NCI-H1930 (cell line): ENCODE measurements around the gene NAGK.
"Not testable (repeated sequence)": the region's sequence is repeated elsewhere in the genome, so short reads cannot be mapped to it uniquely, and the experiment has no call there.

ENCODE experiments used
- DNase-seq, 2 experiments: peaks; one replicate each; lab custom pipeline; 2025; lab: John Stamatoyannopoulos, UW

Gene NAGK

DNA sequence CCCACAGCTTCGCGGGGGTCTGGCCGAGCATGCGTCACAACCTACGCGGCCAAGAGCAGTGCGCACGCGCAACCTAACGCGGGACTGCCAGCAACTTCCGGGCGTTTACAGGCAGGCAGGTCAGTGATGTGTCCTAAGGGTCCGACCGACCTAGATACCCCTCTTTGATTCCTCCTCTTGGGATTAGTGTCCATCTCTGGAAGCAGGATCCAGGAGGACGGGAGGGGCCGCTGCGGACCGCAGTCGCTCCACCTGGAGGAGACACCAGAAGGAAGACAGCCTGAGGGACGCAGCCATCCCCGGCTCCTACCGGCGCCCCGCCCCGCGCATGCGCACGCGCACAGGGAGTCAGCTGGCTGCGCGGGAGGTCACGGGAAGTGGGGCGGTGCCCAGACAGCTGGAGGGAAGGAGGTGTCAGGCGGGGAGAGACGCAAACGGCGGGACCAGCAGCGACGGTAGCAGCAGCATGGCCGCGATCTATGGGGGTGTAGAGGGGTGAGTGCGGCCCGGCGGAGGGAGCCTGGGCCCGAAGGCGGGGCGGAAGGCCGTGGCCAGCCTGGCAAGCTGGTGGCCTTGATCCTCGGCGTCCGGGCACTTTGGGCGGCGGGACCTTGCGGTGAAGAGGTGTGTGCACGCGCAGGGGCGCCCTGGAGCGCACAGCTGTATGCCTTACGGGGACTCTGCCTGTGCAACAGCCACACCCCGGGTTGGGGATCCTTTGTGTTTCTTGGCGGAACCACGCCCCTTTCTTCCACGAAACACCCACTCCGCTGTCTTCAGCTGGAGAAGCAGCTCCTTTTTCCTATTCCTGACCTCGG is at the start of gene NAGK:
NAGK (plus strand) TSS at position 431 of the 818 bp plus-strand sequence; CDS start at position 467, 36 bp downstream.
- DNase-seq: peak; percentile 89 to 92

DNA sequence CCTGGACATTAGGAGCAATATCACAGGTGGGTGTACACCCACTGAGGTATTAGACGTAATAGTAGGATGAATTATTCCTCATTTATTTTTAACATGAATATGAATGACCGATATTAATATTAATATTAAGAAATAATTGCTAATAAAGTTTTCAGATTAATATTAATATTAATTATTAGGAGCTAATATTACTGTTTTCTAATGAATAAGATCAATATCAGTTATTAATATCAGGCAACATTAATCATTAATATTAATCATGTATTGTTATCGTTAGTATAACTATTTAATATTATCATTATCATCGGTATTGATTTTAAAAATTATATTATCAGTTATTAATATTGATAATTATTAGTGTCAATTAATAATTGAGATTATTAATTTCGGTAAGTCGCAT is 48.5 kb upstream of the NAGK start:
- not testable (repeated sequence) for DNase-seq

DNA sequence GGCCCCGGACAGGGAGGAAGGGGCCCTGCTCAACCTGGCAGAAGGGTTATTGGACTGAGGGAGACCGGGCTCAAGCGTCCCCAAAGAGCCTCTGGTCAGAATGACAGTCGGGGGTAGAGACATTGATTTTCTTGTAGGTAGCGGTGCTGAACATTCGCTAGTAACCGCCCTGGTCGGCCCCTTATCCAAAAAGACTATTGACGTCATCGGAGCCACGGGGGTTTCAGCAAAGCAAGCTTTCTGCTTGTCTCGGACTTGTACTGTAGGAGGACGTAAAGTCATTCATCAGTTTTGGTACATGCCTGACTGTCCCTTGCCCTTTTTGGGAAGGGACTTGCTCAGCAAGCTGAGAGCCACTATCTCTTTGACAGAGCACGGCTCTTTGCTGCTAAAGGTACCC is 47.1 kb upstream of the NAGK start:
- DNase-seq: not testable (repeated sequence)

DNA sequence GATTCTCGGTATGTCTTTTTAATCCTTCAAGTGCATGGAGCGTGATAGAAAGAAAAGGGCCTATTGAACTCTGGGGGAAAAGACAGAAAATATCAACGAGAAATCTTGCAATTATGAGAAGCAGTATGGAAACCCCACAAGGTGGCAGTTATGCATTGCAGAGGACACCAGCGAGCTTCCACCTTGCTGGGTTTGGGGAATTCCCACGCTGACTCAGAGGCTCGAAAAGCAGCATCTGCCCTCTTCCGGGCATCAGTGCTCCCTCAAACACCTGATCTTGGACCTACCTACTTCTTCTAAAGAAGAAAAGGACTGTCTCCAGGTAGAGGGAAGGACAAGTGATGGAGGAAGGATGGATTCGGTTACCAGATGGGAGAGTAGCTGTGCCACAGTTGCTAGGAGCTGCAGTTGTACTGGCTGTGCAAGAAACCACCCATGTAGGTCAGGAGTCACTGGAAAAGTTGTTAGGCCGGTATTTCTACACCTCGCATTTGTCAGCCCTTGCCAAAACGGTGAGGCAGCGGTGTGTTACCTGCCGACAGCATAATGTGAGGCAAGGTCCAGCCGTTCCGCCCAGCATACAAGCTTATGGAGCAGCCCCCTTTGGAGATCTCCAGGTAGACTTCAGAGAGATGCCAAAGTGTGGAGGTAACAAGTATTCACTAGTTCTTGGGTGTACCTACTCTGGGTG is 44.8 kb upstream of the NAGK start:
- DNase-seq: not testable (repeated sequence)

DNA sequence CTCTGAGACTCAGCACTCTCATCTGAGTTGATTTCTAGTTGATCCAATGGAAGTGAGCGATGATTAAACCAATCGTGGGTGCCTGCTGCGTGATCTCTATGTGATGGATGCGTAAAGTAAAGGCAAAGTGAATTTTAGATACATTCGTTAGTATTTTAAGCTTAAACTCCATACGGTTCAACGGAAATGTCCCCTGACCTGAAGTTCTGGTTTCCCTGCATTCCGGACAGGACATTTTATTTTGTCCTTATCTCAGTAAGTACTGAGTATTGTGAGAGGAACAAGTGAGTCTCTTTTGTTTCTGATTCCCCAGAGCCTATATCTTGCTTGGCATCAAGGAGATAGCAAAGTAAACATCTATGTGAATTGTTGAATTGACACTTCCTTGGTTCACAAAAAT is 32.2 kb upstream of the NAGK start:
- DNase-seq: not testable (repeated sequence)

DNA sequence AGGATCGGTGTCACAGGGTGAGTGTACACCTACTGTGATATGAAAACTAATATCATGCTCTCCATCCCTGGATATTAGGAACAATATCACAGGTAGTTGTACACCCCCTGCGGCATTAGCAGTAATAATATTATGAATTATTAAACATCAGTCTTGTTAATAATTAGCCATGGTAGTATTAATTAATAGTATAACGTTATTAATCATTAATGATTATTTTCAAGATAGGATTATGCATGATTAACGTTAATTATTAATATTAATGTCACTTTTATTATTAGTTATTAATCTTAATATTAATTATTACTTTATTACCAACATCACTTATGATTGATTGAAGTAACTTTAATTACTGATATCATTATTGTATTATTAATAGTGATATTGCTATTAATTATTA is 26.2 kb upstream of the NAGK start:
- DNase-seq: no peak

DNA sequence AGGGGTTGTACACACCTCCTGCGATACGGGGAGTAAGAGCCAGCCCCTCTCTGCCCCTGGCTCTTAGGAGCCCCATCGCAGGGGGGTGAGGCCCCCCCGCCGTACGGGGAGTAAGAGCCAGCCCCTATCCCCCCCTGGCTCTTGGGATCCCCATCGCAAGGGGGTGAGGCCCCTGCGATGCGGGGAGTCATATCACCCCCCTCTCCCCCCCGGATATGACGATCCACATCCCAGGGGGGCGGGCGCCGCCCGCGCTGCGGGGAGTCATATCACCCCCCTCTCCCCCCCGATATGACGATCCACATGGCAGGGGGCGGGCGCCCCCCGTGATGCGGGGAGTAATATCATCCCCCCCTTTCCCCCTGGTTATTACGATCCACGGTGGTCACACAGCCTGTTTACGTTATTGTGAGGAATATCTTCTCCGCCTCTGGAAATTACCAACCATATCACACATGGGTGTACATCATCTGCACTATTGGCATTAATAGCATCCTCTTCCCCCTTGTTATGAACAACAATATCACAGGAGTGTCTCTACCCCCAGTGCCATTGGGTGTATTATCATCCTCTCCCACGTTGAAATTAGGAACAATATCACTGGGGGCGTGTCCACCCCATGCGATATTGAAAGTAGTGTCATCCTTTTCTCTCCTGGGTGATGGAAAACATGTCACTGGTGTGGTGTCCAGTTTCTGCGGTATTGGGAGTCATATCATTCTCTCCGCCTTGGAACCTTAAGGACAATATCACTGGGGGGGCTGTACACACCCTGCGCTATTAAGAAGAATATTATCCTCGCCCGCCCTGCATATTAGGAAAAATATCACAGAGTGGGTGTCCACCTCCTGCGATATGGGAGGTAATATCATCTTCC is 24.7 kb upstream of the NAGK start:
- DNase-seq: peak in 1 of 2 experiments; percentile 10

DNA sequence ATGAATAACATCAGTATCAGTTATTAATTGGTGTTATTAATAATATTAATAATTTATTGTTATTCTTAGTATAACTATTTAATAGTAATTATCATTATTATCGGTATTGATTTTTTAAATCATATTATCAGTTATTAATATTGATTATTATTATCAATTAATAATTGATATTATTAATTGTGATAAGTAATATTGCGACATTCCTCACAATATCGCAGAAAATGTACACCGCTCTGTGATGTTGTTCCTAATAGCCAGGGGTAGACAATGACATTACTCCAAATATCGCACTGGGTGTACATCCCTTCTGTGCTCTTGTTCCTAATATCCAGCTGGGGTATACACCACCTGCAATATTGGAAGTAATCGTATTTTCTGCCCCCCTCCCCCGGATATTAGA is 23.3 kb upstream of the NAGK start:
- no peak for DNase-seq

DNA sequence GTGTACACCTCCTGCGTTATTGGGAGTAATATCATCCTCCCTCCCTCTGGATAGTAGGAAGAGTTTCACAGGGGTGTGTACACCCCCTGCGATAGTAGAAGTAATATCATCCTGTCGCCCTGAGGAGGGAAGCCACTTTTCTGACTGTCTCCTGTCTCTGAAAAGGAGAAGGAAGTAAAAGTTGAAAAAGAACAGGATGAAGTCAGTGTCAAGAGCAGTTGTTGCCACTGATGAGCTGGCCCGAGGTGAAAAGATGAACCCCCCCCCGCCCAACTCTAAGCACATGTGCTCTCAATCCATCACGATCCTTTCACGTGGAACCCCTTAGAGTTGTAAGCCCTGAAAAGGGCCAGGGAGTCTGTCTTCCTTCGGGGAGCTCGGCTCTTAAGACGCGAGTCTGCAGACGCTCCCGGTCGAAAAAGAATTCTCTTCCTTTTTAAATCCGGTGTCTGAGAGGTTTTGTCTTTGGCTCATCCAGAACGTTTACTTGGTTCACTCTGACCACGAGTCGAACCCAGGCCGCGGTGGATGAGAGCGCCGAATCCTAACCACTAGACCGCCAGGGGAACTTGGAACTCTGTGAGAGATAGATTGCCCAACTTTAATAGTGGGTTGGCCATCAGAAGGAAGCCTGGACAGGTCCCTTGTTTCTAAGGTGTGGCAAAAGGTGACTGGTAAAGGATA is 22.4 kb upstream of the NAGK start:
- DNase-seq: no peak

DNA sequence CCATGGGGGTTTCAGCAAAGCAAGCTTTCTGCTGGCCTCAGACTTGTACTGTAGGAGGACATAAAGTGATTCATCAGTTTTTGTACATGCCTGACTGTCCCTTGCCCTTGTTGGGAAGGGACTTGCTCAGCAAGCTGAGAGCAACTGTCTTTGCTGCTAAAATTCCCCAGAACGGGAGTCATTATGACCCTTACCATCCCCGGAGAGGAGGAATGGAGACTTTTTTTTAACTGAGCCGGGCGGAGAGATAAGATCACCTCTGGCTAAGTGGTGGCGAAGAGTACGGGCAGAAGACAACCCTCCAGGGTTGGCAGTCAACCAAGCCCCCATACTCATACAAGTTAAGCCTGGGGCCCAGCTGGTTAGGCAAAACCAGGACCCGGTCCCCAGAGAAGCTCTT is 20.4 kb upstream of the NAGK start:
- no peak for DNase-seq

DNA sequence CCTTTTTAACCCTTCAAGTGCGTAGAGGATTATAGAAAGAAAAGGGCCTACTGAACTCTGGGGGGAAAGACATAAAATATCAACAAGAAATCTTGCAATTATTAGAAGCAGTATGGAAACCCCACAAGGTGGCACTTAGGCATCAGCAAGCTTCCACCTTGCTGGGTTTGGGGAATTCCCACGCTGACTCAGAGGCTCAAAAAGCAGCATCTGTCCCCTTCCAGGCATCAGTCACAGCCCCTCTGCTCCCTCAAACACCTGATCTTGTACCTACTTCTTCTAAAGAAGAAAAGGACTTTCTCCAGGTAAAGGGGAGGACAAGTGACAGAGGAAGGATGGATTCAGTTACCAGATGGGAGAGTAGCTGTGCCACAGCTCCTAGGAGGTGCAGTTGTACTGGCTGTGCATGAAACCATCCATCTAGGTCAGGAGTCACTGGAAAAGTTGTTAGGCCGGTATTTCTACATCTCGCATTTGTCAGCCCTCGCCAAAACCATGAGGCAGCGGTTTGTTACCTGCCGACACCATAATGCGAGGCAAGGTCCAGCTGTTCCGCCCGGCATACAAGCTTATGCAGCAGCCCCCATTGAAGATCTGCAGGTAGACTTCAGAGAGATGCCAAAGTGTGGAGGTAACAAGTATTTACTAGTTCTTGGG is 18.6 kb upstream of the NAGK start:
- not testable (repeated sequence) for DNase-seq

DNA sequence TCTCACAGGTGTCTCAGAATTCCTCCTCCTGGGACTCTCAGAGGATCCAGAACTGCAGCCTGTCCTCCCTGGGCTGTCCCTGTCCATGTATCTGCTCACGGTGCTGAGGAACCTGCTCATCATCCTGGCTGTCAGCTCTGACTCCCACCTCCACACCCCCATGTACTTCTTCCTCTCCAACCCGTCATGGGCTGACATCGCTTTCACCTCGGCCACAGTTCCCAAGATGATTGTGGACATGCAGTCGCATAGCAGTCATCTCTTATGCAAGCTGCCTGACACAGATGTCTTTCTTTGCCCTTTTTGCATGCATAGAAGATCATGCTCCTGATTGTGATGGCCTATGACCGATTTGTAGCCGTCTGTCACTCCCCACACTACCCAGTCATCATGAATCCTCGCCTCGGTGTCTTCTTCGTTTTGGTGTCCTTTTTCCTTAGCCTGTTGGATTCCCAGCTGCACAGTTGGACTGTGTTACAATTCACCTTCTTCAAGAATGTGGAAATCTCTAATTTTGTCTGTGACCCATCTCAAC is 13.2 kb upstream of the NAGK start:
- DNase-seq: not testable (repeated sequence)

DNA sequence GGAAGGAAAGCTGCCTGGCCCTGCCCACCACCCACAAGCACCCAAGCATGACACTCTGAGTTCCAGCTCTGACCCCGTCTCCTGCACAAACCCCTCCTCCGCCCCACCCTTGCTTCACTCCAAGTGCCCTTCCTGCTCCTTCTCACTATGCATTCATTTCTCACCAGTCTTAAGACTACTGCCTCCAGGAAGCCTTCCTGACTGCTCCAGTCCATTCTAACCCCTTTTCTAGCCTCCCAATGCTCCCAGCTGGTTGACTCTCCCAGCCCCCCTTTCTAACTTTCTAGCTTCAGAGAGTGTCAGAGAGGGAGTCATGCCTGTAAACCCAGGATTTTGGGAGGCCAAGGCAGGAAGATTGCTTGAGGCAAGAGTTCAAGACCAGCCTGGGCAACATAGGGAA is 8.2 kb upstream of the NAGK start:
- DNase-seq: no peak

DNA sequence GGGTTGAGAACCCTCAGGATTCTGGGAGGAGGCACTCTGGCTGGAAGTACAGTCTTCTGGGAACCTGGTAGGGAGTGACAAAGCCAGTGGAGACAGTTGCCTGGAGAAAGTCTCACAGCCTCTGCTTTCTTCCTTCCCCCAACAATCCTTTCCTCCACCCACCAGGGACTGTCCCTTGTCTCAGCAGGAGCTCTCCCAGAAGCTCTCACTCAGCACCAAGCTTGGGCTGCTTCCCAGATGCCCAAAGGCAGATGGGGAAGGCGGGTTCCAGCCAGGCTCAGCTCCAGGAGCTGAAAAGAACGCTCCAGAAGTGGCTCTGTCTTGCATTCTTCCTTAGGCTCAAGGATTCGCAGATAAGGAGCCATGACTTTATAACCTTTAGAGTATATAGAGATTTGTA is 7.6 kb upstream of the NAGK start:
- no peak for DNase-seq

DNA sequence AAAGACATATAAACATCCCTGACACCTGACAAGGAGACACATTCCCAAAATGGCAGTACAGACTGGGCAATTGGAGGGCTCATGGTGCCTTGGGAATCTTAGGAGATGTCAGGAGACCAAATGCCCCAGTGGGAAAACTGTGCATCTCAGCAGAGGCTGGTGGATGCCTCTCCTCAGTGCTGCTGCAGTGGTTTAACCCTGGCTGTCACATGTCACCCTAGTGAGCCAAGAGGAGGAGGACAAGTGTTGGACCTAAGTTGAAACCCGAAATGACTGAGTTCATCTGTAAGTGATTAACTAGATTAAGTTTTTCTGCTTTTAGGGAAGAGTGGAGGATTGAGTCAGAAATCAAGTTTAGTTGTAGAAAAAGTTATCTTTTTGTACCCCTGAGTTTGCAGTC is 5.2 kb upstream of the NAGK start:
- no peak for DNase-seq

DNA sequence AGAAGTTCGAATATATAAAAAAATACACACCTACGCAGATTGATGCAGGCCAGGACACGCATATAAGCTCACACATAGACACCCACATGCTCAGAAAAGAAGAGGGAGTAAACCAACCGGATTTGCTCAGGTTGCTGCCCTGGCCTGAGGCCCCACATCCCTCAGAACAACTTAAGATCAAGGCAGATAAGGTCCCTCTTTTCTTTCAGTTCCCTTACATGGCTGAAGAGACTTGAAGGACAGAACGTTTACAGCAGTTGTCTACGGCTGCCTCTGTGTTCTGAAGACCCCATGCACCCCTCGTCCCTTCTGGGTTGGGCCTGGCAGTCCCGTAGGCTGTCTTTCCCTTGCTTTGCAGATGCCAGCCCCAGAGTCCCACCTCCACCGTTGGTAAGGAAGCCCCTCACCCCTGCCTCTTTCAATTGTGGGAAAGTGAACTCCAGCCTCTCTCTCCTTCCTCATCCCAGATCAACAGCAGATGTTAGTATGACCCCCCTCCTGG is 4.3 kb upstream of the NAGK start:
- no peak for DNase-seq

DNA sequence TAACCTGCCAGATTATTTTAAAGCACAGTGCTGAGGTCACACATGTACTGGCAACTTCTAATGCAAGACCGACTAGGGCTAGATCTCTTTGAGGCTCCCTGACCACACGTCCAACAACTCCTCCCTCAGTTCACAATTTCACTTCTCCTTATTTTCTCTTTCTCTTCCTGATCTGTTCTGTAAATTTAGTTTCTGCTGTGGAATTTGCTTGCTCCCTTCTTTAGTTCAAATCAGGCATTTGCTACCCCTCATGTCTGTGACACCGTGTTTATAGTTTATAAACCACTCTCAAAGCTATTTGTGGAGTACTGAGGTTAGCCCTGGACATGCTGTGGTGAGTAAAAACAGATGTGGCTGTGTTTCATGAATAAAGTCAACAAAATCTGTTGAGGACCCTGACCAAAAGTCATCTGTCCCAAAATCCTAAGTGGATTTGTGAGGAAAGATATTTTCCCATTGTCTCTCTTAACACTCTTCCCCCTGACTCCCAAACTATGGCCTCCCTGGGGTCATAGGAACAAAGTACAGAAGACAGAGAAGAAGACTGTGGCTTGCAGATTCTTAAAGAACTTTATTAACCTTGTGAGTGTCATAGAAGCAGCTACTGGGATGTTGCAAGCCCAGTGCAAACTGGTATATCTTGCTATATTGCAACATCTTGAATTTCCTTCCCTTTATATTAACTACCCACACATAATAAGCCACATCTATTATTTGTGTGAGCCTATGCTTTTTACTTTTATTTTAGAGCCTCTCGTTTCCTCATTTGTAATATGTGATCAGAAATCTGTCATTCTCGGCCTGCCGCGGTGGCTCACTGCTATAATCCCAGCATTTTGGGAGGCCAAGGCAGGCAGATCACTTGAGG is 3.5 kb upstream of the NAGK start:
- DNase-seq: no peak

DNA sequence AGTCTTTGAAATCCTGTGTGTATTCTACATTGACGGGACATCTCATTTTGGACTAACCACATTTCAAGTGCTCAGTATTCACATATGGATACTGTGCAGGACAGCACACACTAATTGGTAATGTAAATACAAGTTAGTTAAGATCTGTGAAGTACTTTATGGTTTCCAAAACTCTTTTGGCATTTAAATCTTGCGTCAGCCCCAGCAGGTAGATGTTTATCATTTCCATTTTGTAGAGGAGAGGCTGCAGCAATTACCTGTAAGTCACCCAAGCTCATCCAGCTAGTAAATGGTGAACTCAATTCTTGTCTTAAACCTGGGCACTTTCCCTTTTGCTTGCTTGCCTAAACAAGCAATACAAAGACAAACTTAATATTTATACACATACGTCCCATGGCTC is 1.6 kb upstream of the NAGK start:
- no peak for DNase-seq

DNA sequence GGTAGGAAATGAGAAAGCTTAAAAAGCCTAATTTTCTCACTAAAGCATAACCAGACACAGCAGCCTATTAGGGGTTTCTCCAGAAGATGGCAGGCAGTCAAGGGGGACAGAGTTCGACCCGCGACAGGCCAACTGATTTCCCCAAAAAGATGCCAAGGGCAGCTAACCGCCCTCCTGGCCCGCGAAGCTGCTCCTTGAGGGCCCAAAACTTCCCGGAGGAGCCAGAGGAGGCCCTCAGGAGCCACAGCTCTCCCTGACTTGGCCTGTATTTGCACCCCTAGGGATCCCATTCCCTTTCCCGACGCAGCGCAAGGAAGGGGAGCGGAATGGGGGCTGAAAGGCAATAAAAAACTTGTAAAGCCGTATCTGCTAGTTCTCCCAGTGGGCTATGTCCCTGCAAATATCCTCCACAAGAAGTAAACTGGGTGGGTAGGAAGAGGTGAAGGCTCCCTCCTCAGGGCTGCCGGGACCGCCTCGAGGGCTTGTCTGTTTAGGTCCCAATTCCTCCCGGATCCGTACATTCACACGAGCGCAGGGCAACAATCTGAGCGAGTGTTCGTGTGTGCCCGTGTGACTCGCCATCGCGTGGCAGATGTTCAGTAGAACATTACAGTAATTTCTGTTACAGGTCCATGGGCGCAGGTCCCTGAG is 756 bp upstream of the NAGK start:
- no peak for DNase-seq
